Caco-2 (cell line): ENCODE measurements around the gene PTGES2. TPM values are rescaled to one million over a fixed set of nuclear protein-coding genes. Genes with fewer than 3 reads are reported as not detected.
A peak's percentile ranks its signal among the peaks of the same experiment; 100 is the strongest.

Experiments
- BruUV-seq: library from RNA; stranded (reverse); fragments of 400-500 nt; replicated peaks from 2 replicates; lab custom pipeline; 2021; lab: Mats Ljungman, UMichigan
- CTCF ChIA-PET: fragments of 300-600 bp; sonication (Branson Sonifier 250); formaldehyde crosslinking; loops from one replicate; lab custom pipeline; 2022; ENCODE audit warnings: antibody characterized with exemption; lab: Charles Lee
- POLR2A ChIA-PET: fragments of 300-600 bp; sonication (Branson Sonifier 250); formaldehyde crosslinking; loops from one replicate; lab custom pipeline; 2022; ENCODE audit warnings: antibody characterized with exemption; lab: Charles Lee
- DNase-seq, 2 experiments: peaks; one replicate each; pipeline versions ENCODE4 v3.0.0 to v3.0.0-alpha.2; 2020 to 2022
- H3K27me3 ChIP-seq: replicated peaks from 2 replicates; pipeline ENCODE4 v1.6.0; 2011; ENCODE audit warnings: low read length; ENCODE audit not compliant: control insufficient read depth, insufficient read depth
- H3K36me3 ChIP-seq: 2 replicates; pipeline ENCODE4 v1.5.1; 2011; ENCODE audit warnings: low read length; ENCODE audit not compliant: control insufficient read depth, insufficient read depth
- H3K4me1 ChIP-seq: fragments of 250-450 bp; sonication (Bioruptor Pico); 2 replicates; pipeline ENCODE4 v1.5.1; 2020; ENCODE audit warnings: mild to moderate bottlenecking
- H3K4me3 ChIP-seq: 2 replicates; pipeline ENCODE4 v1.5.1; 2011; ENCODE audit warnings: low read depth, mild to moderate bottlenecking, control low read depth, low read length
- H3K9me3 ChIP-seq: fragments of 250-450 bp; sonication (Bioruptor Pico); 2 replicates; pipeline ENCODE4 v1.5.1; 2020; ENCODE audit warnings: mild to moderate bottlenecking, moderate library complexity
- H3K27ac Mint-ChIP-seq: one replicate; pipeline ENCODE4 v1.8.0; 2022; ENCODE audit warnings: mixed read lengths; ENCODE audit not compliant: unreplicated experiment
- H3K27me3 Mint-ChIP-seq: one replicate; pipeline ENCODE4 v1.8.0; 2022; ENCODE audit warnings: mixed read lengths; ENCODE audit not compliant: insufficient read depth, unreplicated experiment
- H3K36me3 Mint-ChIP-seq: one replicate; pipeline ENCODE4 v1.8.0; 2022; ENCODE audit warnings: mild to moderate bottlenecking, mixed read lengths; ENCODE audit not compliant: insufficient read depth, unreplicated experiment
- H3K4me1 Mint-ChIP-seq: one replicate; pipeline ENCODE4 v1.8.0; 2022; ENCODE audit warnings: low read depth, mixed read lengths; ENCODE audit not compliant: unreplicated experiment
- H3K4me3 Mint-ChIP-seq: one replicate; pipeline ENCODE4 v1.8.0; 2022; ENCODE audit warnings: mild to moderate bottlenecking, moderate library complexity, mixed read lengths; ENCODE audit not compliant: unreplicated experiment
- H3K9me3 Mint-ChIP-seq: one replicate; pipeline ENCODE4 v1.8.0; 2022; ENCODE audit warnings: mixed read lengths; ENCODE audit not compliant: unreplicated experiment
- intact Hi-C: fragments of 100-400 bp; cut with micrococcal nuclease; formaldehyde crosslinking; loops from one replicate; pipeline ENCODE4 v1.10.0; 2022; ENCODE audit not compliant: unreplicated experiment
- total RNA-seq: library from RNA; stranded (reverse); gene quantifications from 2 replicates; pipeline ENCODE4 v1.2.3, GENCODE V29; 2022
- TF ChIP-seq, protein P1 (sequence below), 2 experiments: fragments of 200-600 bp in 1 of 2; IDR thresholded peaks; 1 replicate in 1 of 2; 2 replicates in 1 of 2; pipeline versions ENCODE4 v1.5.1 to v1.8.0; 2011 to 2022; ENCODE audit warnings: antibody characterized with exemption in 1 of 2, control low read depth in 1 of 2, inconsistent platforms in 1 of 2, low read depth in 1 of 2, low read length in 1 of 2, mild to moderate bottlenecking in 1 of 2, moderate library complexity in 1 of 2; ENCODE audit not compliant: insufficient read depth in 1 of 2, severe bottlenecking in 1 of 2, unreplicated experiment in 1 of 2

PTGES2 gene
- total RNA-seq, 1 experiment from 2014 or later = 123 TPM

DNA sequence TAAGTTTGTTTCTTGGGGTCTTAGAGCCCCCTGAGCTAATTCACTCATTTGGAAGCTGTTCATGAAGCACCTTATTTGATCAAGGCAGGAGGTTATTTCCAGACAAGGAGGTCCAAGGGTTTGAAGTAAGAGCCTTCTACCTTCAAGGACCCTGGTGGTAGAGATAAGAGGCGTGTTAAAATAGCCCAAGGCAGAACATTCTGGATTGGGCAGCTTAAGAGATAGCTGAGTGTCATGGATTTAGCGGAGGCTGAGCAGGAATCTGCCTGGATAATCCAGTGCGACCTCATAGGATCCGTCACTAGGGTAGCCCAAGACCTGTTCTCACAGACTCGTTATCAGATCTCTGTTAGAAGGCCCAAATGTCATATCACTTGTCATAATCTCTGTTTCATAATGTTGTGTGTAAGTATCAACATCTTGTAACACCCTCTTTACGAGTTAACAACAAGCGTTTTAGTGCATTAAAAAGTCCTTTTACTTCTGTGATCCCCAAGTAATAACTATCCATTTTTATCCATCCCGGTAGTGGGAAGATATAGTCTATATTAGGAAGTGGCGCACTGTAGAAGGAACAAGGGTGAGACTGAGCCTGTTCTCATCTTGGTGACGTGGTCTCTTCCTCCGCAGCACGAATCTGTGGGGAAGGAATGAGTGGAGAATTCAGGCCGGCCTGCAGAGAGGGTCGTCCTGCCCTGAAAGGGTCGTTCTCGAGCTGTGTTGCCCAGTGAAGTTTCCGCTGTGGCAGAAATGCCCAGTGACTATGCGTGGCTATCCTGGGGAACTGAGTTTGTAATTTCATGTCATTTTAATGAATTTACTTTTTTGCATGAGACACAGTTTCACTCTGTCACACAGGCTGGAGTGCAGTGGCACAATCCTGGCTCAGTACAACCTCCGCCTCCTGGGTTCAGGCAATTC lies 30.7 kb downstream of the PTGES2 start:
- BruUV-seq = no TSS peak
- H3K36me3 ChIP-seq = peaks cover 2% of the 10 kb centered on the region; the same call in 1 of the 2 replicates
- H3K9me3 ChIP-seq = no peaks in the 10 kb centered on the region
- H3K36me3 Mint-ChIP-seq = peaks cover 36% of the 10 kb centered on the region
- no peak overlapping the region for H3K4me3 Mint-ChIP-seq
- DNase-seq = peak in 1 of 2 experiments; percentile 47
- ChIA-PET CTCF (interaction anchor here (0.7 to 2.0 kb wide), 2 partner anchors 18 to 445 kb away, joined by 5 to 13 read pairs; no protein-coding TSS in a partner anchor), POLR2A (interaction anchor here (1.4 to 1.5 kb wide), 2 partner anchors 18 to 31 kb away, joined by 8 to 11 read pairs; no protein-coding TSS in a partner anchor)
- intact Hi-C loops = no loop called here
- H3K27me3 ChIP-seq = no peaks in the 10 kb centered on the region
- TF ChIP-seq, protein P1, sequence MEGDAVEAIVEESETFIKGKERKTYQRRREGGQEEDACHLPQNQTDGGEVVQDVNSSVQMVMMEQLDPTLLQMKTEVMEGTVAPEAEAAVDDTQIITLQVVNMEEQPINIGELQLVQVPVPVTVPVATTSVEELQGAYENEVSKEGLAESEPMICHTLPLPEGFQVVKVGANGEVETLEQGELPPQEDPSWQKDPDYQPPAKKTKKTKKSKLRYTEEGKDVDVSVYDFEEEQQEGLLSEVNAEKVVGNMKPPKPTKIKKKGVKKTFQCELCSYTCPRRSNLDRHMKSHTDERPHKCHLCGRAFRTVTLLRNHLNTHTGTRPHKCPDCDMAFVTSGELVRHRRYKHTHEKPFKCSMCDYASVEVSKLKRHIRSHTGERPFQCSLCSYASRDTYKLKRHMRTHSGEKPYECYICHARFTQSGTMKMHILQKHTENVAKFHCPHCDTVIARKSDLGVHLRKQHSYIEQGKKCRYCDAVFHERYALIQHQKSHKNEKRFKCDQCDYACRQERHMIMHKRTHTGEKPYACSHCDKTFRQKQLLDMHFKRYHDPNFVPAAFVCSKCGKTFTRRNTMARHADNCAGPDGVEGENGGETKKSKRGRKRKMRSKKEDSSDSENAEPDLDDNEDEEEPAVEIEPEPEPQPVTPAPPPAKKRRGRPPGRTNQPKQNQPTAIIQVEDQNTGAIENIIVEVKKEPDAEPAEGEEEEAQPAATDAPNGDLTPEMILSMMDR (IDR thresholded peaks at IDR 0.05; ENCODE audit: insufficient read depth in 1 of 2, low read depth in 1 of 2, low read length in 1 of 2, severe bottlenecking in 1 of 2, unreplicated experiment in 1 of 2) = no peak
- no peaks in the 10 kb centered on the region for H3K27me3 Mint-ChIP-seq
- H3K4me3 ChIP-seq = no peak overlapping the region
- H3K4me1 Mint-ChIP-seq = peaks cover 16% of the 10 kb centered on the region
- no peaks in the 10 kb centered on the region for H3K9me3 Mint-ChIP-seq
- H3K27ac Mint-ChIP-seq = peak overlapping the region; percentile 100
- H3K4me1 ChIP-seq = peaks cover 34% of the 10 kb centered on the region

GRCh38 chr9:128094950-128095544 lies 32.5 kb downstream of the PTGES2 start:
- H3K4me3 ChIP-seq = no peak overlapping the region
- no peaks in the 10 kb centered on the region for H3K9me3 ChIP-seq
- POLR2A ChIA-PET = interaction anchor here (0.9 kb wide), 1 partner anchor 10 kb away, joined by 3 read pairs; no protein-coding TSS in a partner anchor
- Mint-ChIP-seq H3K27ac (peak overlapping the region; percentile 96), H3K4me1 (peaks cover 16% of the 10 kb centered on the region), H3K4me3 (no peak overlapping the region), H3K36me3 (peaks cover 20% of the 10 kb centered on the region), H3K9me3 (no peaks in the 10 kb centered on the region), H3K27me3 (no peaks in the 10 kb centered on the region)
- BruUV-seq = no TSS peak
- CTCF ChIA-PET = interaction anchor here (0.6 to 1.0 kb wide), 2 partner anchors 28 to 315 kb away, joined by 3 to 4 read pairs; partner anchors contain the start of gene NAIF1
- TF ChIP-seq, protein P1 (IDR thresholded peaks at IDR 0.05; ENCODE audit: insufficient read depth in 1 of 2, low read depth in 1 of 2, low read length in 1 of 2, severe bottlenecking in 1 of 2, unreplicated experiment in 1 of 2) = no peak
- peaks cover 31% of the 10 kb centered on the region for H3K4me1 ChIP-seq
- intact Hi-C loops = no loop called here
- no peak for DNase-seq
- H3K27me3 ChIP-seq = no peaks in the 10 kb centered on the region
- no peaks in the 10 kb centered on the region; the same call in 1 of the 2 replicates for H3K36me3 ChIP-seq
